NB4 (cell line): ENCODE results near the gene TNFRSF8.

Experiments
- MAX ChIP-seq: IDR thresholded peaks from 2 replicates; pipeline ENCODE4 v1.6.1; 2011; ENCODE audit warnings: low read depth, low read length
- POLR2A ChIP-seq: IDR thresholded peaks from 2 replicates; pipeline ENCODE4 v1.6.1; 2011; ENCODE audit warnings: mild to moderate bottlenecking; ENCODE audit not compliant: insufficient read length; ENCODE audit errors: extremely low read depth
- TF ChIP-seq, protein P1 (sequence below): IDR thresholded peaks from one replicate; pipeline ENCODE4 v1.5.1; 2012; ENCODE audit warnings: low read depth, low read length

DNA sequence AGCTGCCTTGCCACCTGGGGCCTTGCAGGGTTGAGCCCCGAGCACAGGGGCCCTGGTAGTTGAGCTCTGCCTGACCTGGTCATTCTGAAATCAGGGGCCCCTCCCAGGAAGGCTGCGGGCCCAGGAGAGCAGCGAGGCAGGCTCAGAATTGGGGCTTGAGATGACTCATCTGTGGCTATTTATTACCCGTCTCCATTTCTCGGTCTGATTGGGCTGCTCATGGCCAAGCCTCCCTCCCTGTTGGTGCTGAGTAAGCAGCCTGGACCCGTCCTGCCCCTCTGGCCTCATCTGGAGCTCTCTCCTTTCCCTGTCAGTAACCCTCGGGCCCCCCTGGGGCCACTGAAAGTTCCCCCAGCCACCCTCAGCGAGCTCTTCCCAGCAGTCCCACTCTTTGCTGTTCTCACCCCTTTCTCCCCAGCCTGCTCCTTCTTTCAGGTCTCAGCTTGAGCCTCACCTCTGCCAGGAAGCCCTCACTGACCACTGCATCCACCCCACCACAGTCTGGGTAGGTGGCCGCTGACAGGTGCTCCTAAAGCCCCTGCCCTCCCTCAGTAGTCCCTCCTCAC, 11.0 kb upstream of the TNFRSF8 start:
- TF ChIP-seq, protein P1, sequence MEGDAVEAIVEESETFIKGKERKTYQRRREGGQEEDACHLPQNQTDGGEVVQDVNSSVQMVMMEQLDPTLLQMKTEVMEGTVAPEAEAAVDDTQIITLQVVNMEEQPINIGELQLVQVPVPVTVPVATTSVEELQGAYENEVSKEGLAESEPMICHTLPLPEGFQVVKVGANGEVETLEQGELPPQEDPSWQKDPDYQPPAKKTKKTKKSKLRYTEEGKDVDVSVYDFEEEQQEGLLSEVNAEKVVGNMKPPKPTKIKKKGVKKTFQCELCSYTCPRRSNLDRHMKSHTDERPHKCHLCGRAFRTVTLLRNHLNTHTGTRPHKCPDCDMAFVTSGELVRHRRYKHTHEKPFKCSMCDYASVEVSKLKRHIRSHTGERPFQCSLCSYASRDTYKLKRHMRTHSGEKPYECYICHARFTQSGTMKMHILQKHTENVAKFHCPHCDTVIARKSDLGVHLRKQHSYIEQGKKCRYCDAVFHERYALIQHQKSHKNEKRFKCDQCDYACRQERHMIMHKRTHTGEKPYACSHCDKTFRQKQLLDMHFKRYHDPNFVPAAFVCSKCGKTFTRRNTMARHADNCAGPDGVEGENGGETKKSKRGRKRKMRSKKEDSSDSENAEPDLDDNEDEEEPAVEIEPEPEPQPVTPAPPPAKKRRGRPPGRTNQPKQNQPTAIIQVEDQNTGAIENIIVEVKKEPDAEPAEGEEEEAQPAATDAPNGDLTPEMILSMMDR: no peak
- TF ChIP-seq POLR2A: no peak
- no peak for TF ChIP-seq MAX
